Karpas-422 (cell line): ENCODE data around the gene STK24. TPM values are rescaled to one million over a fixed set of nuclear protein-coding genes. Genes with fewer than 3 reads are reported as not detected.

Experiments used
- DNase-seq: peaks from one replicate; pipeline ENCODE4 v3.0.0-alpha.2; 2015
- H2AFZ ChIP-seq: fragments of 200-600 bp; sonication (generic); 2 replicates; pipeline ENCODE4 v1.6.1; 2014; ENCODE audit warnings: antibody characterized with exemption, low read length, mixed read lengths
- H3K27ac ChIP-seq: fragments of 200-600 bp; sonication (generic); 2 replicates; pipeline ENCODE4 v1.5.1; 2014; ENCODE audit warnings: mild to moderate bottlenecking, low read length, moderate library complexity
- H3K27me3 ChIP-seq: fragments of 200-600 bp; sonication (generic); 2 replicates; pipeline ENCODE4 v1.6.1; 2014; ENCODE audit warnings: low read length, mixed read lengths
- H3K36me3 ChIP-seq: fragments of 200-600 bp; sonication (generic); 2 replicates; pipeline ENCODE4 v1.6.1; 2014; ENCODE audit warnings: low read length, mixed read lengths; ENCODE audit not compliant: insufficient read depth
- H3K4me1 ChIP-seq: fragments of 200-600 bp; sonication (generic); 2 replicates; pipeline ENCODE4 v1.6.1; 2014; ENCODE audit warnings: mild to moderate bottlenecking, low read length, mixed read lengths
- H3K4me2 ChIP-seq: fragments of 200-600 bp; sonication (generic); 2 replicates; pipeline ENCODE4 v1.6.1; 2014; ENCODE audit warnings: low read length, low read depth, mild to moderate bottlenecking; ENCODE audit not compliant: poor library complexity, severe bottlenecking
- H3K4me3 ChIP-seq: fragments of 200-600 bp; sonication (generic); 2 replicates; pipeline ENCODE4 v1.5.1; 2014; ENCODE audit warnings: mild to moderate bottlenecking, antibody characterized with exemption, low read length, mixed read lengths
- H3K79me2 ChIP-seq: fragments of 200-600 bp; sonication (generic); 2 replicates; pipeline ENCODE4 v1.6.1; 2014; ENCODE audit warnings: mild to moderate bottlenecking, low read length, mixed read lengths
- H3K9ac ChIP-seq: fragments of 200-600 bp; sonication (generic); 2 replicates; pipeline ENCODE4 v1.6.0; 2014; ENCODE audit warnings: low read length
- H3K9me2 ChIP-seq: fragments of 200-600 bp; sonication (generic), shearing (Covaris generic); replicated peaks from 2 replicates; pipeline ENCODE4 v1.6.0; 2014; ENCODE audit warnings: mild to moderate bottlenecking, low read length, moderate library complexity; ENCODE audit not compliant: insufficient read depth
- H3K9me3 ChIP-seq: fragments of 300-700, 200-600 bp; sonication (generic); 2 replicates; pipeline ENCODE4 v1.6.1; 2014; ENCODE audit warnings: low read length, mixed read lengths
- H4K20me1 ChIP-seq: fragments of 200-600 bp; sonication (generic); 2 replicates; pipeline ENCODE4 v1.6.1; 2014; ENCODE audit warnings: mild to moderate bottlenecking, antibody characterized with exemption, low read length, low read depth; ENCODE audit not compliant: insufficient read depth
- total RNA-seq: library from RNA; depleted of rRNA; stranded (reverse); fragments of >200 nt; shearing (Covaris generic); gene quantifications from 2 replicates; pipeline ENCODE4 v1.2.3, GENCODE V29; 2014; ENCODE audit warnings: low replicate concordance

Gene STK24
- total RNA-seq, 1 experiment from 2014 or later, result 107 TPM

- H3K4me1 ChIP-seq, result peaks cover 27% of the 10 kb centered on the region
- H3K27me3 ChIP-seq, result no peaks in the 10 kb centered on the region
- peaks cover 46% of the 10 kb centered on the region for H4K20me1 ChIP-seq
- H3K9ac ChIP-seq, result no peak overlapping the region
- DNase-seq, result no peak
- no peak overlapping the region for H3K27ac ChIP-seq
- H3K4me3 ChIP-seq, result no peak overlapping the region
- H3K9me3 ChIP-seq, result no peaks in the 10 kb centered on the region
- H3K9me2 ChIP-seq, result no peaks in the 10 kb centered on the region
- H2AFZ ChIP-seq, result no peak overlapping the region
- no peaks in the 10 kb centered on the region for H3K36me3 ChIP-seq
- H3K4me2 ChIP-seq, result no peak overlapping the region
- H3K79me2 ChIP-seq, result peaks cover 99% of the 10 kb centered on the region
Measured at GRCh38 chr13:98556968-98557631, 19.8 kb downstream of the STK24 start.

GRCh38 chr13:98556142-98556816, 20.6 kb downstream of the STK24 start:
- no peak overlapping the region for H3K4me3 ChIP-seq
- DNase-seq, result no peak
- no peaks in the 10 kb centered on the region for H3K9me3 ChIP-seq
- peaks cover 30% of the 10 kb centered on the region for H3K4me1 ChIP-seq
- H3K9me2 ChIP-seq, result no peaks in the 10 kb centered on the region
- no peak overlapping the region for H3K4me2 ChIP-seq
- H3K79me2 ChIP-seq, result peaks cover 99% of the 10 kb centered on the region
- H2AFZ ChIP-seq, result no peak overlapping the region
- no peak overlapping the region for H3K9ac ChIP-seq
- H3K27me3 ChIP-seq, result no peaks in the 10 kb centered on the region
- no peak overlapping the region for H3K27ac ChIP-seq
- 0 out of 2 replicates have a peak, but pooled peaks cover 4% of the 10 kb centered on the region for H3K36me3 ChIP-seq
- H4K20me1 ChIP-seq, result peaks cover 50% of the 10 kb centered on the region

GRCh38 chr13:98549728-98550317, 27.1 kb downstream of the STK24 start:
- Histone ChIP-seq H3K4me3 (no peak overlapping the region), H3K4me2 (no peak overlapping the region), H4K20me1 (peaks cover 46% of the 10 kb centered on the region), H3K9me3 (no peaks in the 10 kb centered on the region), H3K4me1 (peaks cover 26% of the 10 kb centered on the region), H3K9me2 (no peaks in the 10 kb centered on the region), H3K27ac (no peak overlapping the region), H3K36me3 (peaks cover 7% of the 10 kb centered on the region; the same call in 1 of the 2 replicates), H2AFZ (no peak overlapping the region), H3K79me2 (peaks cover 100% of the 10 kb centered on the region), H3K9ac (no peak overlapping the region), H3K27me3 (no peaks in the 10 kb centered on the region)
- no peak for DNase-seq

GRCh38 chr13:98549006-98549727, 27.7 kb downstream of the STK24 start:
- DNase-seq, result no peak
- H4K20me1 ChIP-seq, result peaks cover 52% of the 10 kb centered on the region
- H3K9ac ChIP-seq, result no peak overlapping the region
- H2AFZ ChIP-seq, result no peak overlapping the region
- H3K4me1 ChIP-seq, result peaks cover 26% of the 10 kb centered on the region
- no peaks in the 10 kb centered on the region for H3K9me3 ChIP-seq
- peaks cover 100% of the 10 kb centered on the region for H3K79me2 ChIP-seq
- H3K9me2 ChIP-seq, result no peaks in the 10 kb centered on the region
- no peak overlapping the region for H3K4me2 ChIP-seq
- no peaks in the 10 kb centered on the region for H3K27me3 ChIP-seq
- no peak overlapping the region for H3K27ac ChIP-seq
- no peak overlapping the region for H3K4me3 ChIP-seq
- peaks cover 7% of the 10 kb centered on the region; the same call in 1 of the 2 replicates for H3K36me3 ChIP-seq

- no peaks in the 10 kb centered on the region for H3K27me3 ChIP-seq
- peaks cover 52% of the 10 kb centered on the region for H4K20me1 ChIP-seq
Measured at GRCh38 chr13:98548230-98548629, 28.7 kb downstream of the STK24 start.

GRCh38 chr13:98547455-98547854, 29.5 kb downstream of the STK24 start:
- H3K36me3 ChIP-seq, result peaks cover 7% of the 10 kb centered on the region; the same call in 1 of the 2 replicates
- peaks cover 43% of the 10 kb centered on the region for H3K4me1 ChIP-seq
- H3K79me2 ChIP-seq, result peaks cover 100% of the 10 kb centered on the region
- H3K27ac ChIP-seq, result no peak overlapping the region
- no peaks in the 10 kb centered on the region for H3K9me2 ChIP-seq
- peaks cover 54% of the 10 kb centered on the region for H4K20me1 ChIP-seq
- H2AFZ ChIP-seq, result no peak overlapping the region
- no peak overlapping the region for H3K4me2 ChIP-seq
- no peaks in the 10 kb centered on the region for H3K9me3 ChIP-seq
- no peak overlapping the region for H3K4me3 ChIP-seq
- H3K9ac ChIP-seq, result no peak overlapping the region
- no peak for DNase-seq
- no peaks in the 10 kb centered on the region for H3K27me3 ChIP-seq

More at GRCh38 chr13:98548230-98548629, 28.7 kb downstream of the STK24 start:
- H2AFZ ChIP-seq, result no peak overlapping the region
- peaks cover 7% of the 10 kb centered on the region; the same call in 1 of the 2 replicates for H3K36me3 ChIP-seq
- no peak overlapping the region for H3K4me3 ChIP-seq
- no peak overlapping the region for H3K4me2 ChIP-seq
- H3K27ac ChIP-seq, result no peak overlapping the region
- no peak overlapping the region for H3K9ac ChIP-seq
- no peaks in the 10 kb centered on the region for H3K9me3 ChIP-seq
- peaks cover 35% of the 10 kb centered on the region for H3K4me1 ChIP-seq
- H3K9me2 ChIP-seq, result no peaks in the 10 kb centered on the region
- peaks cover 100% of the 10 kb centered on the region for H3K79me2 ChIP-seq
- no peak for DNase-seq

- Histone ChIP-seq H3K9me2 (no peaks in the 10 kb centered on the region), H4K20me1 (peaks cover 54% of the 10 kb centered on the region), H3K27me3 (no peaks in the 10 kb centered on the region), H3K4me1 (peaks cover 49% of the 10 kb centered on the region), H2AFZ (no peak overlapping the region), H3K9ac (no peak overlapping the region), H3K79me2 (peaks cover 100% of the 10 kb centered on the region), H3K36me3 (peaks cover 4% of the 10 kb centered on the region; the same call in 1 of the 2 replicates), H3K4me2 (no peak overlapping the region), H3K27ac (no peak overlapping the region), H3K9me3 (no peaks in the 10 kb centered on the region), H3K4me3 (no peak overlapping the region)
- no peak for DNase-seq
Measured at GRCh38 chr13:98546402-98546801, 30.5 kb downstream of the STK24 start.
